Ureter (tissue), 1 donor: ENCODE measurements around the gene LBH. TPM values are rescaled to one million over a fixed set of nuclear protein-coding genes. Genes with fewer than 3 reads are reported as not detected.

Experiments used
- DNase-seq: peaks from one replicate; pipeline ENCODE4 v3.0.0-alpha.2; 2020; ENCODE audit warnings: low spot score
- total RNA-seq: library from RNA; stranded (reverse); gene quantifications from one replicate; pipeline ENCODE4 v1.2.4, GENCODE V29; 2023
- donor health status: DM: yes; HTN: yes; CAD: no.

LBH gene
- total RNA-seq, 1 donor from 2014 or later, result 32.3 TPM

- DNase-seq, result no peak
Observed at GRCh38 chr2:30305235-30305634, 73.9 kb downstream of the LBH start.

GRCh38 chr2:30306522-30306921 is 75.2 kb downstream of the LBH start:
- DNase-seq, result no peak

DNA sequence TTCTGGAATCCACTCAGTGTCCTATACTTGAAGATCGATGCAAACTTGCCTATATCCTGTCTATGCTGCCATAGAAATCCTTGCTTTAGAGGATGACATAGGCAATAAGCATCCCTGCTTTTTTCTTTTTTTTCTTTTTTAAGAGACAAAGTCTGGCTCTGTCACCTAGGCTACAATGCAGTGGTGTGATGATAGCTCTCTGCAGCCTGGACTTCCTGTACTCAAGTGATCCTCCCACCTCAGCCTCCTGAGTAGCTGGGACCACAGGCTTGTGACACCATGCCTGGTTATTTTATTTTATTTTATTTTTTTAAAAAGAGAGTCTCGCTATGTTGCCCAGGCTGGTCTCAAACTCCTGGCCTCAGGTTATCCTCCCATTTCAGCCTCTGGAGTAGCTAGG is 76.9 kb downstream of the LBH start:
- no peak for DNase-seq

Other genes with a start within 250 kb of the LBH start
- 113 TPM for gene YPEL5, start 84.5 kb upstream of the LBH start, total RNA-seq
- gene LCLAT1, start 215.7 kb downstream of the LBH start, total RNA-seq, result 28.8 TPM